Lung (tissue), 12 donors: ENCODE measurements around the gene AUTS2. TPM values are rescaled to one million over a fixed set of nuclear protein-coding genes. Genes with fewer than 3 reads are reported as not detected.

Experiments
- ATAC-seq: fragments of 200-7000 bp; cut with Tn5 transposase; one replicate; pipeline ENCODE4 v1.9.1; 2020; ENCODE audit warnings: moderate number of reproducible peaks; ENCODE audit not compliant: insufficient read depth, low FRiP score
- DNase-seq, 3 donors: peaks; one replicate each; pipeline ENCODE4 v3.0.0-alpha.2; 2013 to 2017
- H3K27ac ChIP-seq, 2 donors: one replicate each; pipeline ENCODE4 v1.5.1; 2013; ENCODE audit warnings: mild to moderate bottlenecking in 2 of 2, moderate library complexity in 2 of 2, control low read depth in 1 of 2, inconsistent platforms in 1 of 2, low read depth in 1 of 2, low read length in 1 of 2
- H3K27me3 ChIP-seq, 3 donors: one replicate each; pipeline ENCODE4 v1.5.1; 2013; ENCODE audit warnings: low read length in 2 of 3; ENCODE audit not compliant: control insufficient read depth in 3 of 3, insufficient read depth in 3 of 3
- H3K36me3 ChIP-seq, 4 donors: one replicate each; pipeline ENCODE4 v1.5.1; 2013; ENCODE audit warnings: low read length in 4 of 4, mild to moderate bottlenecking in 1 of 4, moderate library complexity in 1 of 4; ENCODE audit not compliant: control insufficient read depth in 4 of 4, insufficient read depth in 4 of 4
- H3K4me1 ChIP-seq, 5 donors: one replicate each; pipeline ENCODE4 v1.5.1; 2013; ENCODE audit warnings: low read length in 5 of 5, mild to moderate bottlenecking in 2 of 5, moderate library complexity in 1 of 5; ENCODE audit not compliant: control insufficient read depth in 5 of 5, insufficient read depth in 5 of 5
- H3K4me3 ChIP-seq: one replicate; pipeline ENCODE4 v1.5.1; 2013; ENCODE audit warnings: mild to moderate bottlenecking, control low read depth, moderate library complexity
- H3K9ac ChIP-seq, 2 donors: one replicate each; pipeline ENCODE4 v1.5.1; 2013; ENCODE audit warnings: low read length in 2 of 2, control low read depth in 1 of 2; ENCODE audit not compliant: insufficient read depth in 1 of 2
- H3K9me3 ChIP-seq, 4 donors: one replicate each; pipeline ENCODE4 v1.5.1; 2013; ENCODE audit warnings: low read length in 3 of 4, mild to moderate bottlenecking in 1 of 4, moderate library complexity in 1 of 4; ENCODE audit not compliant: control insufficient read depth in 4 of 4, insufficient read depth in 3 of 4
- CTCF ChIP-seq: IDR thresholded peaks from 2 replicates; pipeline ENCODE4 v1.5.1; 2012; ENCODE audit warnings: mild to moderate bottlenecking; ENCODE audit errors: control extremely low read depth, extremely low read depth
- WGBS, 2 donors: extraction: QIAGEN DNeasy Blood & Tissue Kit; methylation state at CpG; one replicate each; pipeline ENCODE4 v1.1.7; 2013; 5-methylcytosine and 5-hydroxymethylcytosine counted together
- polyA plus RNA-seq, 2 donors: library from polyadenylated mRNA; stranded (reverse); fragments of 200-250 nt; gene quantifications; one replicate each; pipeline ENCODE4 v1.2.1, GENCODE V29; 2013
- total RNA-seq, 2 donors: library from RNA; depleted of rRNA in 1 of 2; stranded (reverse); fragments of >200 nt in 1 of 2; gene quantifications; one replicate each; pipeline ENCODE4 v1.2.1, GENCODE V29; 2014 to 2021
- donor health status: control.
- donor health status: control.
- donor health status: Bipolar disorder and iron deficiency.
- donor health status: healthy.
- donor health status: DM: yes; HTN: yes; CAD: no.

Gene AUTS2
- total and polyA plus RNA-seq, 4 donors: 11.8 to 115 (median 40.6) TPM

GRCh38 chr7:69927461-69927860, 329.2 kb downstream of the AUTS2 start:
- DNase-seq (no peak), ATAC-seq (no peak)
- H3K4me1 ChIP-seq: peaks cover 0 to 5% (median 0%) of the 10 kb centered on the region in 5 donors
- H3K27me3 ChIP-seq: no peaks in the 10 kb centered on the region
- 93 to 99% methylated on average over 10 of the region's 10 CpGs for WGBS, 2 donors
- no peak overlapping the region for H3K27ac ChIP-seq
- H3K36me3 ChIP-seq: no peaks in the 10 kb centered on the region
- H3K9ac ChIP-seq: no peak overlapping the region
- no peak for TF ChIP-seq CTCF
- H3K4me3 ChIP-seq: no peak overlapping the region
- H3K9me3 ChIP-seq: no peaks in the 10 kb centered on the region

- no peaks in the 10 kb centered on the region for H3K36me3 ChIP-seq
- no peak overlapping the region for H3K4me3 ChIP-seq
- DNase-seq: no peak
- peaks cover 0 to 5% (median 0%) of the 10 kb centered on the region in 5 donors for H3K4me1 ChIP-seq
- TF ChIP-seq CTCF: no peak
- no peak overlapping the region for H3K27ac ChIP-seq
- H3K27me3 ChIP-seq: no peaks in the 10 kb centered on the region
- ATAC-seq: no peak
- no peaks in the 10 kb centered on the region for H3K9me3 ChIP-seq
- no peak overlapping the region for H3K9ac ChIP-seq
- WGBS, 2 donors: 92 to 95% methylated on average over 7 of the region's 7 CpGs
Observed at GRCh38 chr7:69928621-69929020, 330.3 kb downstream of the AUTS2 start.

- ATAC-seq: no peak
- H3K27ac ChIP-seq: no peak overlapping the region
- H3K27me3 ChIP-seq: no peaks in the 10 kb centered on the region
- no peaks in the 10 kb centered on the region for H3K36me3 ChIP-seq
- H3K9me3 ChIP-seq: peaks cover 0 to 2% (median 0%) of the 10 kb centered on the region in 4 donors
- peaks cover 0 to 9% (median 3%) of the 10 kb centered on the region in 5 donors for H3K4me1 ChIP-seq
- no peak for DNase-seq
- 90 to 95% methylated on average over 2 of the region's 2 CpGs for WGBS, 2 donors
- no peak overlapping the region for H3K4me3 ChIP-seq
- no peak overlapping the region for H3K9ac ChIP-seq
- no peak for TF ChIP-seq CTCF
Observed at GRCh38 chr7:69929622-69930021, 331.3 kb downstream of the AUTS2 start.

GRCh38 chr7:69932034-69932628, 333.9 kb downstream of the AUTS2 start:
- Histone ChIP-seq H3K9me3 (peaks cover 0 to 3% (median 0%) of the 10 kb centered on the region in 4 donors), H3K9ac (no peak overlapping the region), H3K36me3 (no peaks in the 10 kb centered on the region), H3K4me1 (peaks cover 0 to 10% (median 4%) of the 10 kb centered on the region in 5 donors), H3K27me3 (no peaks in the 10 kb centered on the region), H3K4me3 (no peak overlapping the region), H3K27ac (no peak overlapping the region)
- ATAC-seq: no peak
- peak; percentile 55 to 79 (median 74) for DNase-seq
- peak; percentile 38 for TF ChIP-seq CTCF
- WGBS, 2 donors: 73 to 76% methylated on average over 2 of the region's 2 CpGs
